Vagina (tissue), 2 donors: ENCODE data around the gene NPEPPS.

ENCODE experiments used
- POLR2A ChIP-seq, 2 donors: fragments of 450-650 bp; IDR thresholded peaks; one replicate each; pipeline ENCODE4 v1.6.1; 2017; ENCODE audit warnings: antibody characterized with exemption in 2 of 2, mild to moderate bottlenecking in 2 of 2, moderate library complexity in 2 of 2
- POLR2AphosphoS5 ChIP-seq, 2 donors: sonication (generic); formaldehyde crosslinking; IDR thresholded peaks; one replicate each; pipeline ENCODE4 v1.9.0; 2017; ENCODE audit warnings: antibody characterized with exemption in 2 of 2, mild to moderate bottlenecking in 2 of 2, low read depth in 1 of 2; ENCODE audit not compliant: insufficient read depth in 1 of 2
- TF ChIP-seq, protein P1 (sequence below), 3 experiments: fragments of 450-650 bp in 2 of 3; fragments of 200-600 bp in 1 of 3; sonication (generic) in 1 of 3; IDR thresholded peaks; one replicate each; pipeline ENCODE4 v1.5.1; 2017 to 2019; ENCODE audit warnings: antibody characterized with exemption in 3 of 3, mild to moderate bottlenecking in 2 of 3, moderate library complexity in 2 of 3

DNA sequence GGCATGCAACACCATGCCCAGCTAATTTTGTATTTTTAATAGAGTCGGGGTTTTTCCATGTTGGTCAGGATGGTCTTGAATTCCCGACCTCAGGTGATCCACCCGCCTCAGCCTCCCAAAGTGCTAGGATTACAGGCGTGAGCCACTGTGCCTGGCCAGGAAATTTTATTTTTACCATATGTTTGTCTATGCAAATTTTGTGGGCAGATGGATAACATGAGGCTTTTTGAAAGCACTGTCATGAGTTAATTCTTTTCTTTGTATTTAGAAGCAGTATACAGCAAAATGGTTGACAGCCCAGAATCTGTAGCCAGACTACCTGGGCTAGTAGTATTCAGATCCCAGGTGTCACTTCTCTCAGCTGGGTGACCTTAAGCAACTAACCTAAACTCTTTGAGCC lies 110.3 kb downstream of the NPEPPS start:
- TF ChIP-seq, protein P1, sequence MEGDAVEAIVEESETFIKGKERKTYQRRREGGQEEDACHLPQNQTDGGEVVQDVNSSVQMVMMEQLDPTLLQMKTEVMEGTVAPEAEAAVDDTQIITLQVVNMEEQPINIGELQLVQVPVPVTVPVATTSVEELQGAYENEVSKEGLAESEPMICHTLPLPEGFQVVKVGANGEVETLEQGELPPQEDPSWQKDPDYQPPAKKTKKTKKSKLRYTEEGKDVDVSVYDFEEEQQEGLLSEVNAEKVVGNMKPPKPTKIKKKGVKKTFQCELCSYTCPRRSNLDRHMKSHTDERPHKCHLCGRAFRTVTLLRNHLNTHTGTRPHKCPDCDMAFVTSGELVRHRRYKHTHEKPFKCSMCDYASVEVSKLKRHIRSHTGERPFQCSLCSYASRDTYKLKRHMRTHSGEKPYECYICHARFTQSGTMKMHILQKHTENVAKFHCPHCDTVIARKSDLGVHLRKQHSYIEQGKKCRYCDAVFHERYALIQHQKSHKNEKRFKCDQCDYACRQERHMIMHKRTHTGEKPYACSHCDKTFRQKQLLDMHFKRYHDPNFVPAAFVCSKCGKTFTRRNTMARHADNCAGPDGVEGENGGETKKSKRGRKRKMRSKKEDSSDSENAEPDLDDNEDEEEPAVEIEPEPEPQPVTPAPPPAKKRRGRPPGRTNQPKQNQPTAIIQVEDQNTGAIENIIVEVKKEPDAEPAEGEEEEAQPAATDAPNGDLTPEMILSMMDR (IDR thresholded peaks at IDR 0.05): no peak
- TF ChIP-seq POLR2A (IDR thresholded peaks at IDR 0.05): no peak
- no peak for TF ChIP-seq POLR2AphosphoS5 (IDR thresholded peaks at IDR 0.05; ENCODE audit: insufficient read depth in 1 of 2, low read depth in 1 of 2)
